ENCODE results near the gene LPXN. TPM values are rescaled to one million over a fixed set of nuclear protein-coding genes. Genes with fewer than 3 reads are reported as not detected.
"Not testable (repeated sequence)": the region's sequence is repeated elsewhere in the genome, so short reads cannot be mapped to it uniquely, and the experiment has no call there.

Gene LPXN
- total RNA-seq, 1 donor from 2014 or later: 3.5 TPM

- peak; percentile 97 for DNase-seq
These were observed 3.1 kb upstream of the LPXN start, which contains the start of gene ZFP91 for GRCh38 chr11:58578635-58579191. TSS of gene ZFP91 (plus strand) at chr11:58579063. CDS start at chr11:58579282, 219 bp downstream.

- peak; percentile 99 for DNase-seq
These were observed 2.5 kb upstream of the LPXN start for GRCh38 chr11:58578136-58578634.

DNA sequence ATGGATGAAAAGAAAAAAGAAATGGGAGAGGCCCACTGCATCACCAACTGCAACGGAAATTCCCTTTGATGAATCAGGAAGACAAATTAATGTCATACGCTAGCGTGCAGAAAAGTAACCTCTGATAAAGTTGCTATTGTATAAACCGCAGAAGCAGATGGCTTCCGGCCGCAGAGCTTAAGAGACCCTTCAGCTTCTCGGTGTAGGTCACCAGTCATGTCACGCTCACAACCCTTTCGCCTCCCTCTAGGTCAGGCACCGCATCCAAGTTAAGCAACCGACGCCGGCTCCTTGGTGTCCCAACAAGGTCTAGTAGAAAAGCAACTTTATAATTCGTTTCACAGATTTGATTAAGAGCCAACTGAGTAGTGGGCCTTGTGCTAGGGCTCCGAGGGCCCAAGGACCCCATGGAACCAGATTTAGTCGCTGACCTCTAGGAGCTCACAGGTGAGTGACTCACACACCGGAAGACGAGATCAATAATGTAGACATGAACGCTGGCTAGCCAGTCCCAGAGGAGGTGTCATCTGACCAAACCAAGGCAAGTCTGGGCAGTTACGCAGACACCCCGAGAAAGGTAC, 2.0 kb upstream of the LPXN start:
- peak; percentile 64 for DNase-seq

GRCh38 chr11:58576887-58577471, 1.3 kb upstream of the LPXN start:
- DNase-seq: peak; percentile 82

- DNase-seq: peak; percentile 62
These were observed 775 bp downstream of the LPXN start for GRCh38 chr11:58574881-58575280.

- DNase-seq: no peak
These were observed 2.1 kb downstream of the LPXN start for GRCh38 chr11:58573451-58574104.

DNA sequence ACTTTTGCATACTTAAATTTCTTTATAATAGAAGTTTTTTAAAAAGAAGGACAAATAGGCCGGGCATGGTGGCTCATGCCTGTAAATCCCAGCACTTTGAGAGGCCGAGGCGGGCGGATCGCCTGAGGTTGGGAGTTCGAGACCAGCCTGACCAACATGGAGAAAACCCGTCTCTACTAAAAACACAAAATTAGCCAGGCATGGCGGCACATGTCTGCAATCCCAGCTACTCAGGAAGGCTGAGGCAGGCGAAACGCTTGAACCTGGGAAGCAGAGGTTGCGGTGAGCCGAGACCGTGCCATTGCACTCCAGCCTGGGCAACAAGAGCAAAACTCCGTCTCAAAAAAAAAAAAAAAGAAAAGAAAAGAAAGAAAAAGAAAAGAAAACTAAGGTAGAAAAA, 2.8 kb downstream of the LPXN start:
- not testable (repeated sequence) for DNase-seq

DNA sequence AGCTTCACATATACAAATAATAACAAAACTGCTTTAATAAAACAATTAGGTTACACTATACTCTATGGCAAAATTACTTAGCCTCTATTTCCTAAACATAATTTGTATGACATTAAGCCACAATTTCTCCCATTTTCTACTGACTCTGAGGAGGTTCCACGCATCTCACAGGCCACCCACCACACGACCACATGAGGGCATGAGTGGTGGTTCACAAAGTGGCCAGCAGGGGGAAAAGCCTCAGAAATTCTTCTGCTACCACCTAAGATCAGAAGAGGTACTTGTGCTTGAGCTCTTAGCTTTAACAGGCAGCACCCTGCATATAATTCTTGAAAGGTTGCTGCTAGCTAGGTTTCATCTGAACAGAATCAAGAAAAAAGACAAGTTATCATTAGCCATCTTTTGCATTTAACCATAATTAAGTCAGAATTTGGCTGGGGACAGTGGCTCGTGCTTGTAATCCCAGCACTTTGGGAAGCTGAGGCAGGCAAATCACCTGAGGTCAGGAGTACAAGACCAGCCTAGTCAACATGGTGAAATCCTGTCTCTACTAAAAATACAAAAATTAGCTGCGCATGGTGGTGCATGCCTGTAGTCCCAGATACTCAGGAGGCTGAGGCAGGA, 7.7 kb downstream of the LPXN start:
- no peak for DNase-seq

DNA sequence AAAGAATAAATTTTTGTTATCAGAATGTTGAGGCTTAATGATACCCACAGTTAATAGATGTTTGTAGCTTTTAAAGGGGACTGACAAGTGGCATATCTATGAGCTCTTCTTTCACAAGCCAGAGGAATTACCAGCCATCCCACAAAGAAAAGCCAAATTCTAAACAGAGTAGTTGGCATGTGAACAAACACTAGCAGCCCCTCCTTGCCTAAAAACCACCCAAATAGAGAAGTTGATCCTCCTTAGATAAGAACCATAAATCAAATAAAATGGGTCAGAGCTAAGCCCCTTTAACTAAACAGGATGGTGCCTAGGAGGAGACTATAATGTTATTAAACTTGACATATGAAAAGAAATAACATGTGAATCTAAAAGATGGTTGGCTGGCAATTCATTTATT, 11.4 kb downstream of the LPXN start:
- DNase-seq: no peak

- DNase-seq: no peak
These were observed 13.3 kb downstream of the LPXN start for GRCh38 chr11:58562375-58562800.

DNA sequence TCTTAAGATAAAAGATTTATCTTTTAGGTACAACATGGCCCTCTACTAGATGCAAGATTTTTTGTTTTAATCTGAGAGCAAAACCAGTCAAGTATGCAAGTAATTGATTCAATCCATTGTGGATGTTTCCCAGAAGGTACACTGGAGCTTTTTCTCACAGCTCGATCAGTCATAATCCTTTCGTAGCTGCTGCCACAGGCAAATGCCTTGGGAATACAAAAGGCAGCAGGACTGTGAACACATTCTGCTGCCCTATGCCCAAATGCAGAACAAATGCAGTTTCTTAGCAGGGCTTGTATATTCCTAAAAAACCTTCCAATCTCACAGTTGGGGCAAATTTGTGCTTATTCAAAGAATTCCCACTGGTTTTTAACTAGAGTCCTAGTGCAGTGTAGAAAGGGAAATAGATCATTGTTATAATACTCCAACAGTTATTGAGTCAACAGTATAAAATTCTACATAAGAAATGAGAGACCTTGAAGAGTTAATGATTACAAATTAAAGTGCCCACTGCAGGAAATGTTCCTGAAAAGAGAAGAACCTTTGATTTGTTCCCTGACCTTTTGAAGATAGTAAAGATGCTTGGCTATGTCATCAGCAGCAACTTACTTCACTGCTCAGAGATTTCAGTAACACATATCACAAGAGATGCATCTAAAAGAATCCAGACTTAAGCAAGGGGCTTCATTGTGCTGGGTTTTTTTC, 14.1 kb downstream of the LPXN start:
- DNase-seq: no peak

DNA sequence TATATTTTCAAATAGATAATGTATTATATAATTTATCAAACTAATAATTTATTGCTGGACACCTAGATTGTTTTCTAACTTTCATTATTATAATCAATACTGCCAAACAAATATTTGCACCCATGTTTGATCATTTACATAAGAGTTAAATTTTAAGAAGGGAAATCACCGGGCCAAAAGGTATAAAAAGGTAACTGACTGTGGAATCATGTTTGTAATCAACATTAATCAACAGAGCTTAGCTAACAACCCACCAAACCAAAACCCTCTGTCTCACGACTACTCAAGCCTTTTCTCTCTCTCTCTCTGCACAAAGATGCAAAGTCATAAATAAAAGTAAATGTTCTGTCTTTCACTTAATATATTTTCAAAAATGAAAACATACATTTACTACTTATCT, 14.8 kb downstream of the LPXN start:
- DNase-seq: no peak

DNA sequence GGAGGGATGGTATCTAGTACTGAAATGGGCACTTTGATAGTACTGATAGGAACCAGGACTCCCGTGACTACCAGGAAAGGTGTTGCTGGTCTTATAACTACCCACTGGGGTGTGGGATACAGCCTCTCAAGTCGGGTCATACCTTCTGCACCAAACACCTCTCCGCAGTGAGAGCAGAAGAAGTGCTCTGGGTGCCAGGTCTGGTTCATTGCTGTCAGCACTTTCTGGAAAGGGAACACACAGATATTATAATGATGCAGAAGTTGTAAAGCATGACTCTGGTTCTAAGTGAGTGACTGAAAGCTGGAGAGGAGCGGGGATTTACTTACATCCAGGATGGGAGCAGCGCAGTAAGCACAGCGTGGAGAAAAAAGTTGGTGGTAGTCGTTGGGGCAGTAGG, 26.0 kb downstream of the LPXN start:
- DNase-seq: no peak

GRCh38 chr11:58546841-58547240, 28.8 kb downstream of the LPXN start:
- DNase-seq: no peak

DNA sequence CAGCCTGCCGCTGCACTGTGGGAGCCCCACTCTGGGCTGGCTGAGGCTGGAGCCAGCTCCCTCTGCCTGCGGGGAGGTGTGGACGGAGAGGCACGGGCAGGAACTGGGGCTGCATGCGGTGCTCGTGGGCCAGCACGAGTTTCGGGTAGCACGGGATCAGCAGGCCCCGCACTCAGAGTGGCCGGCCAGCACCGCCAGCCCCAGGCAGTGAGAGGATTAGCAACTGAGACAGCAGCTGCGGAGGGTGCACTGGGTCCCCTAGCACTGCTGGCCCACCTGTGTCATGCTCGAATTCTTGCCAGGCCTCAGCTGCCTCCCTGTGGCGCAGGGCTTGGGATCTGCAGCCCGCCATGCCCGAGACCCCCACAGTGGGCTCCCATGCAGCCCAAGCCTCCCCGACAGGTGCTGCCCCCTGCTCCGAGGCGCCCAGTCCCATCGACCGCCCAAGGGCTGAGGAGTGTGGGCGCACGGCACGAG, 43.8 kb downstream of the LPXN start:
- no peak for DNase-seq

GRCh38 chr11:58530236-58530635, 45.4 kb downstream of the LPXN start:
- no peak for DNase-seq

GRCh38 chr11:58527429-58527828, 48.2 kb downstream of the LPXN start:
- DNase-seq: no peak

DNA sequence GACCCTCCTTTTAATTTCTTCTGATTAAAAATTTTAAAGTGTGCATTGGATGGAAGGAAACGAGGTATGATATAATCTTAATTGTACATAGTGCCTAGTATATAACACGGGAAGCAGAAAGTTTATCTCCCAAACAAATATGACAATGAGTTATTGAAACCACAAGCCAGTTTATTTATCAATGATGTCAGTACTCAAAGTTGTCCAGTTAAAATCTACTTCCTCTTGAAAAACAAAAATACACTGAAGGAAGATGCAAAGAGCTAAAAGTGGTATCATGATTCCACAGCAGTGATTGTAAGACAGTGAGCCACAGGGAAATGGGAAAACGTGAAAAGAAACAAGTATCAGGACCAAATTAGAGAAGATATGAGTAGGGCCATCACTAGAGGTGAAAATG, 48.9 kb downstream of the LPXN start:
- no peak for DNase-seq

DNA sequence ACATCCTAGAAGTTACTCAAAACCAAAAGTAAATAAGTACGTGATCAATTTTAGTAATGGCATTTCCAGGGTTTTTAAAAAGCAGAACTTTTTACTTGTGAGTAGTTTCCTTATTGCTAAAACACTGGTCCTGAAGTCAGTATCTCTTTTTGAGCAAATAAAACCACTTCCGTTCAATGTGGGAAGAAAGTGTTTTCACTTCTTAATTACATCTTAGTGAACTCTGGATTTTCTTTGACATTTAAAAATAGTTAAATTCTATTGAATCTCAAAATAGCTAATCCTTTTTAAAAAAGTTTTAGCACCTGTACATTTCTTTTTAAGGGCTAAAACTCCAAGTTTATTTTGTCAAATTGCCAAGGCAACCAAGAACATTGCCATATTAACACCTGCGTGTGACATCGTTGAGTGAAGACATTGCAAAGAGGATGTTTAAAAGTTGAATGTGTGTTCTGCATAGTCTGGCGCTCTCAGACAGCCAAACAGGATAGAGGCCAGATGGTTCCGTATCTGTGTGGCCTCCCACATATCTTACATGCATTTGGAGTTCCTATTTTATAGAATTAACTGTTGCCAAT, 50.5 kb downstream of the LPXN start:
- no peak for DNase-seq

DNA sequence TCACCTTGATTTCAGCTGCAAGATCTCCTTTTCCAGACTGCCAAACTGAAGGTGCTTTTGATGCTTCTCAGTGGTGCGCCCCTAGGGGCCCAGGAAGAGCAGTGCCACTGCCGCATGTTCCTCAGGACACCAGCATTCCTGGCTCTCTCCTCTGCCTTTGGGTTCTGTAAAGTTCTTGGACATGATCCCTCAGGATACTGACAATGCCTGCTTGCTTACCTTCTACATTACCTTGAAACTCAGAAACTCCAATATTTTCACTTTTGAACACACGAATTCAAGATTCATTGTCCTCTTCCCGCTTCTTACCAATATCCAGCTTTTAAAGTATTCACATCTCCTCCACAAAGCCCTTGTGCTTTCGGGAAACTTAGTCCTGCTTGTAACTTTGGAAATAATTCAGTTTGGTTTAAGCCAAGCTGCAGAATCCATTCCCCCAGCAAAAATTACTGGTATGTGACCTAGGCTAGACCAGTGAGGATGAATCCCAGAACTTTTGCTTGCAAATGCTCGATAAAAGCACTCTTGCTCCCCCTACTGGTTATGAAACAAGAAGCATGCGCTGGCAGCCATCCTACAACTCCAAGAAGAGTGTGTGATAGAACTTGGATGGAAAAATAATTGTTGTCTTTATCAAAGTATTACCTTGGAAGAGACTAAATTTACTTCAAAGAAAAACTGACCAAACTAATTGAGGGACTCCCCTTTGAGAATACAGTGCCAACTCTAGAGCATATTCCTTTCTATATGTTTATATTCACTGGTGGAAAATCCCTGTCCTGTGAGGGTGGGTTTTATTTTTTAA, 51.2 kb downstream of the LPXN start:
- peak; percentile 35 for DNase-seq
